ENCODE results near the gene RNF111.
"Not testable (repeated sequence)": the region's sequence is repeated elsewhere in the genome, so short reads cannot be mapped to it uniquely, and the experiment has no call there.

GRCh38 chr15:59144594-59144993, 157.1 kb downstream of the RNF111 start:
- peak in 1 of 3 experiments; percentile 8 for TF ChIP-seq CTCF (optimal IDR thresholded peaks at IDR 0.05 in 1 of 3, IDR thresholded peaks at IDR 0.05 in 1 of 3, conservative IDR thresholded peaks at IDR 0.05 in 1 of 3; ENCODE audit: extremely low read depth in 1 of 3, insufficient read depth in 2 of 3, low read length in 3 of 3)
- not testable (repeated sequence) for TF ChIP-seq EZH2 (IDR thresholded peaks at IDR 0.05; ENCODE audit: low read length)
